ENCODE results near the gene BCLAF1. TPM values are rescaled to one million over a fixed set of nuclear protein-coding genes. Genes with fewer than 3 reads are reported as not detected.

The BCLAF1 gene
- total and polyA plus RNA-seq, 2 donors (not counting 3 experiments of a cell fraction or from before 2014, with no cell fraction given), result 23.4 to 151 TPM

DNA sequence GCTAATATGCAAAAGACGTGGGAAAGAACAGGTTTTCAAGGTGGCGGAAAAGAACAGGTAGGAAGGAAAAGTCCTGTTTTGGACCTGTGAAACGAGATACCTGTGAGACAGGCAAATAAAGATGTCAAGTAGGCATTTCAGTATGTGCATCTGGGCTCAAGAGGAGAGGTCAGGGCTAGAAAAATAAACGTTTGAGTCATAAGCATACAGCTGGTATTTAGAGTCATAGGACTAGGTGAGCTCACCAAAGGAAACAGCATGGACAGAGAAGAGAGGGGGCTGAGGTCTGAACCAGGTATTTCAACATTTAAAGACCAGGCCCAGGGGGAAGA is 54.4 kb downstream of the BCLAF1 start:
- peaks cover 0 to 4% of the 10 kb centered on the region in 2 experiments for H3K36me3 ChIP-seq (ENCODE audit: control insufficient read depth in 2 of 2, extremely low read depth in 1 of 2, insufficient read depth in 2 of 2, low read length in 2 of 2)
- H3K9me3 ChIP-seq (replicated peaks; ENCODE audit: control insufficient read depth, insufficient read depth, low read length), result no peaks in the 10 kb centered on the region
- H3K27ac ChIP-seq (ENCODE audit: insufficient read depth, low read depth, low read length), result no peak overlapping the region
- CTCF ChIA-PET, result interaction anchor here (1.0 to 1.3 kb wide), 2 partner anchors 9 to 81 kb away, joined by 3 to 9 read pairs; no protein-coding TSS in a partner anchor
- no peak overlapping the region for H2AFZ ChIP-seq (ENCODE audit: low read depth, low read length)
- no peak overlapping the region for H3K4me3 ChIP-seq (replicated peaks in 1 of 3; ENCODE audit: insufficient read depth in 1 of 3, low read depth in 1 of 3, low read length in 3 of 3)
- POLR2A ChIA-PET, result no interaction called here
- dilution Hi-C loops (cut with MboI; ENCODE audit: extremely low pct_ligation_motif_present, low sequenced_read_pairs), result no loop called here
- H4K20me1 ChIP-seq (replicated peaks; ENCODE audit: control insufficient read depth, extremely low read depth, insufficient read depth, low read length), result no peaks in the 10 kb centered on the region
- FAIRE-seq, result no peak
- no peak overlapping the region for H3K9ac ChIP-seq (replicated peaks; ENCODE audit: extremely low read depth, insufficient read depth, low read length)
- H3K79me2 ChIP-seq (ENCODE audit: control insufficient read depth, insufficient read depth, low read length), result no peaks in the 10 kb centered on the region
- intact Hi-C loops (cut with micrococcal nuclease), result no loop called here
- TF ChIP-seq FOS (IDR thresholded peaks at IDR 0.05; ENCODE audit: borderline replicate concordance, insufficient read depth, low read length) (no peak), GATA2 (IDR thresholded peaks at IDR 0.05; ENCODE audit: insufficient read depth, insufficient read length, low read depth, low read length) (no peak), POLR2AphosphoS5 (IDR thresholded peaks at IDR 0.05; ENCODE audit: insufficient read depth, low read depth, low read length) (no peak), EZH2 (IDR thresholded peaks at IDR 0.05; ENCODE audit: borderline replicate concordance, low read depth, low read length, severe bottlenecking) (no peak), MYC (IDR thresholded peaks at IDR 0.05; ENCODE audit: low read depth, low read length) (no peak)
- peak; percentile 24 for DNase-seq (ENCODE audit: low read depth, low spot score)
- no peaks in the 10 kb centered on the region for H3K9me1 ChIP-seq (replicated peaks; ENCODE audit: control insufficient read depth, extremely low read depth, insufficient read depth, low read length)
- no peaks in the 10 kb centered on the region for H3K27me3 ChIP-seq (ENCODE audit: control insufficient read depth in 2 of 2, insufficient read depth in 2 of 2, low read length in 2 of 2)
- BruUV-seq (replicated peaks), result no TSS peak
- no peak overlapping the region for H3K4me2 ChIP-seq (ENCODE audit: insufficient read depth, low read length)
- H3K4me1 ChIP-seq (ENCODE audit: control insufficient read depth, extremely low read depth, insufficient read depth, low read length), result peaks cover 3% of the 10 kb centered on the region

DNA sequence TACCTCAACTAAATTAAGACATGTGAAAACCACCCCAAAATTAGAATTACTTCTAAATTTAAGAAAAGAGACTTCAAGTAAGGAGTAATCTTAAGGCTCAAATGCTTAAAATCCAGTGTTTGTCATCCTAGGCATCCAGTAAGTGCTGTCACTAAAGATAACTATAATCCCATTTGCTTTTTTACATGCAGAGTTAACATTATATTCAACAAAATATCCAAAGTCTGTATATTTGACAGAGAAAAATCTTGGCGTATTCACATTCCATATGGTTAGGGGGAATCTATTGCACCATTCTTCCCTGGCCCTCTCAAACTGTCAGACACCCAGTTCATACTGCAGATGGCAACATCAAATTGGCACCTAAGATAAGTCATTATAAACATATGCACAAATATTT is 56.9 kb downstream of the BCLAF1 start:
- dilution Hi-C loops (cut with MboI; ENCODE audit: extremely low pct_ligation_motif_present, low sequenced_read_pairs), result no loop called here
- no peaks in the 10 kb centered on the region for H3K36me3 ChIP-seq (ENCODE audit: control insufficient read depth in 2 of 2, extremely low read depth in 1 of 2, insufficient read depth in 2 of 2, low read length in 2 of 2)
- no TSS peak for BruUV-seq (replicated peaks)
- no peak overlapping the region for H2AFZ ChIP-seq (ENCODE audit: low read depth, low read length)
- no peaks in the 10 kb centered on the region for H4K20me1 ChIP-seq (replicated peaks; ENCODE audit: control insufficient read depth, extremely low read depth, insufficient read depth, low read length)
- FAIRE-seq (no peak), DNase-seq (ENCODE audit: low read depth, low spot score) (no peak)
- TF ChIP-seq, protein P1, sequence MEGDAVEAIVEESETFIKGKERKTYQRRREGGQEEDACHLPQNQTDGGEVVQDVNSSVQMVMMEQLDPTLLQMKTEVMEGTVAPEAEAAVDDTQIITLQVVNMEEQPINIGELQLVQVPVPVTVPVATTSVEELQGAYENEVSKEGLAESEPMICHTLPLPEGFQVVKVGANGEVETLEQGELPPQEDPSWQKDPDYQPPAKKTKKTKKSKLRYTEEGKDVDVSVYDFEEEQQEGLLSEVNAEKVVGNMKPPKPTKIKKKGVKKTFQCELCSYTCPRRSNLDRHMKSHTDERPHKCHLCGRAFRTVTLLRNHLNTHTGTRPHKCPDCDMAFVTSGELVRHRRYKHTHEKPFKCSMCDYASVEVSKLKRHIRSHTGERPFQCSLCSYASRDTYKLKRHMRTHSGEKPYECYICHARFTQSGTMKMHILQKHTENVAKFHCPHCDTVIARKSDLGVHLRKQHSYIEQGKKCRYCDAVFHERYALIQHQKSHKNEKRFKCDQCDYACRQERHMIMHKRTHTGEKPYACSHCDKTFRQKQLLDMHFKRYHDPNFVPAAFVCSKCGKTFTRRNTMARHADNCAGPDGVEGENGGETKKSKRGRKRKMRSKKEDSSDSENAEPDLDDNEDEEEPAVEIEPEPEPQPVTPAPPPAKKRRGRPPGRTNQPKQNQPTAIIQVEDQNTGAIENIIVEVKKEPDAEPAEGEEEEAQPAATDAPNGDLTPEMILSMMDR (IDR thresholded peaks at IDR 0.05; ENCODE audit: extremely low read depth in 1 of 2, insufficient read depth in 1 of 2, low read depth in 1 of 2, low read length in 2 of 2), result no peak
- TF ChIP-seq JUN (IDR thresholded peaks at IDR 0.05; ENCODE audit: borderline replicate concordance, insufficient read depth, insufficient read length, low read depth), result no peak
- intact Hi-C loops (cut with micrococcal nuclease), result no loop called here
- no peak overlapping the region for H3K27ac ChIP-seq (ENCODE audit: insufficient read depth, low read depth, low read length)
- CTCF ChIA-PET, result interaction anchor here (1.0 kb wide), 1 partner anchor 323 kb away, joined by 3 read pairs; no protein-coding TSS in a partner anchor
- no peak overlapping the region for H3K9ac ChIP-seq (replicated peaks; ENCODE audit: extremely low read depth, insufficient read depth, low read length)
- POLR2A ChIA-PET, result no interaction called here
- H3K4me3 ChIP-seq (replicated peaks in 1 of 3; ENCODE audit: insufficient read depth in 1 of 3, low read depth in 1 of 3, low read length in 3 of 3), result no peak overlapping the region
- H3K27me3 ChIP-seq (ENCODE audit: control insufficient read depth in 2 of 2, insufficient read depth in 2 of 2, low read length in 2 of 2), result no peaks in the 10 kb centered on the region
- H3K9me1 ChIP-seq (replicated peaks; ENCODE audit: control insufficient read depth, extremely low read depth, insufficient read depth, low read length), result no peaks in the 10 kb centered on the region
- H3K79me2 ChIP-seq (ENCODE audit: control insufficient read depth, insufficient read depth, low read length), result no peaks in the 10 kb centered on the region
- no peak overlapping the region for H3K4me2 ChIP-seq (ENCODE audit: insufficient read depth, low read length)
- H3K4me1 ChIP-seq (ENCODE audit: control insufficient read depth, extremely low read depth, insufficient read depth, low read length), result peaks cover 3% of the 10 kb centered on the region
- H3K9me3 ChIP-seq (replicated peaks; ENCODE audit: control insufficient read depth, insufficient read depth, low read length), result no peaks in the 10 kb centered on the region

Measured in endothelial cell of umbilical vein (primary cell).